Right ventricle myocardium inferior (tissue), 1 donor: ENCODE results near the gene YKT6. TPM values are rescaled to one million over a fixed set of nuclear protein-coding genes. Genes with fewer than 3 reads are reported as not detected.

ENCODE experiments used
- ATAC-seq: fragments of 200-7000 bp; cut with Tn5 transposase; one replicate; pipeline ENCODE4 v1.9.1; 2020; ENCODE audit warnings: mild to moderate bottlenecking, moderate library complexity
- DNase-seq: peaks from one replicate; pipeline ENCODE4 v3.0.0; 2021; ENCODE audit errors: missing footprints
- intact Hi-C: fragments of 100-400 bp; cut with DNase I; formaldehyde crosslinking; loops from one replicate; pipeline ENCODE4 v1.11.0; 2022
- long read RNA-seq: library from polyadenylated mRNA; unstranded; transcript quantifications from one replicate; pipeline ENCODE4 v2.0.0, GENCODE V29; 2021
- total RNA-seq: library from RNA; stranded (reverse); fragmentation: NEBNext Ultra II Directional; extraction: Animal tissue kit (Norgen Biotek cat#: 25700); gene quantifications from one replicate; pipeline ENCODE4 v1.2.1, GENCODE V29; 2021
- donor health status: DM: no; HTN: yes; CAD: no; lungs with severe emphysema.

The YKT6 gene
- total RNA-seq: 58.0 TPM
- long read RNA-seq, transcript YKT6-201 (7 exons, 2,696 nt): major isoform, 10 of 19 reads
- long read RNA-seq, partial matches to known transcripts: 0 of 19 reads
- long read RNA-seq, other reads (novel, unspliced or antisense): 5 of 19 reads

- intact Hi-C loops: loop anchor here (1.0 kb wide), 1 partner anchor 289 kb away; the partner anchor contains the start of gene NUDCD3
- peak; percentile 98 for ATAC-seq
- peak; percentile 96 for DNase-seq
Observed at GRCh38 chr7:44200699-44201461, at the start of gene YKT6. Gene YKT6, plus strand, starts transcription at chr7:44200978. Its CDS starts 158 bp downstream, at chr7:44201136.

- intact Hi-C loops: no loop called here
- ATAC-seq: no peak
- no peak for DNase-seq
Observed at GRCh38 chr7:44151956-44152355, 48.8 kb upstream of the YKT6 start.

GRCh38 chr7:44152971-44153947, 47.5 kb upstream of the YKT6 start:
- no peak for DNase-seq
- intact Hi-C loops: no loop called here
- ATAC-seq: no peak

GRCh38 chr7:44153948-44154335, 46.8 kb upstream of the YKT6 start:
- intact Hi-C loops: no loop called here
- ATAC-seq (no peak), DNase-seq (no peak)

GRCh38 chr7:44154703-44155102, 46.1 kb upstream of the YKT6 start:
- ATAC-seq (no peak), DNase-seq (no peak)
- intact Hi-C loops: no loop called here

GRCh38 chr7:44155191-44156185, 45.3 kb upstream of the YKT6 start:
- ATAC-seq (no peak), DNase-seq (no peak)
- intact Hi-C loops: no loop called here

GRCh38 chr7:44156453-44157010, 44.2 kb upstream of the YKT6 start:
- intact Hi-C loops: no loop called here
- ATAC-seq: no peak
- DNase-seq: no peak

- DNase-seq (no peak), ATAC-seq (no peak)
- intact Hi-C loops: no loop called here
Observed at GRCh38 chr7:44157116-44158080, 43.4 kb upstream of the YKT6 start.

- ATAC-seq (no peak), DNase-seq (no peak)
- intact Hi-C loops: no loop called here
Observed at GRCh38 chr7:44158096-44158872, 42.5 kb upstream of the YKT6 start.

- peak; percentile 20 for ATAC-seq
- intact Hi-C loops: no loop called here
- DNase-seq: no peak
Observed at GRCh38 chr7:44158873-44159631, 41.7 kb upstream of the YKT6 start.

- peak; percentile 49 for ATAC-seq
- DNase-seq: no peak
- intact Hi-C loops: no loop called here
Observed at GRCh38 chr7:44159824-44160630, 40.8 kb upstream of the YKT6 start.

GRCh38 chr7:44161371-44161770, 39.4 kb upstream of the YKT6 start:
- intact Hi-C loops: no loop called here
- DNase-seq: no peak
- no peak for ATAC-seq

GRCh38 chr7:44162179-44162578, 38.6 kb upstream of the YKT6 start:
- no peak for DNase-seq
- ATAC-seq: no peak
- intact Hi-C loops: no loop called here

GRCh38 chr7:44162785-44163395, 37.9 kb upstream of the YKT6 start:
- intact Hi-C loops: no loop called here
- DNase-seq (no peak), ATAC-seq (no peak)
